GM18907 (cell line): Measurements from ENCODE around the gene NT5DC3.

Source experiments
- ATAC-seq: cut with Tn5 transposase; IDR thresholded peaks from one replicate; pipeline ENCODE4 v1.9.1; 2021; ENCODE audit warnings: mild to moderate bottlenecking, moderate library complexity; ENCODE audit not compliant: unreplicated experiment

The NT5DC3 gene

GRCh38 chr12:103833095-103833775 lies 7.8 kb downstream of the NT5DC3 start:
- ATAC-seq: no peak

GRCh38 chr12:103832048-103832997 lies 8.7 kb downstream of the NT5DC3 start:
- ATAC-seq: no peak

GRCh38 chr12:103830730-103831320 lies 10.2 kb downstream of the NT5DC3 start:
- ATAC-seq: no peak

- no peak for ATAC-seq
Observed at GRCh38 chr12:103830025-103830725, 10.9 kb downstream of the NT5DC3 start.

- no peak for ATAC-seq
Observed at GRCh38 chr12:103829092-103829491, 11.9 kb downstream of the NT5DC3 start.

- ATAC-seq: no peak
Observed at GRCh38 chr12:103827911-103828391, 13.1 kb downstream of the NT5DC3 start.

GRCh38 chr12:103824845-103825244 lies 16.2 kb downstream of the NT5DC3 start:
- ATAC-seq: no peak

- ATAC-seq: no peak
Observed at GRCh38 chr12:103824290-103824689, 16.7 kb downstream of the NT5DC3 start.

GRCh38 chr12:103823871-103824270 lies 17.2 kb downstream of the NT5DC3 start:
- no peak for ATAC-seq

GRCh38 chr12:103821773-103822172 lies 19.3 kb downstream of the NT5DC3 start:
- ATAC-seq: no peak

GRCh38 chr12:103820881-103821489 lies 20.0 kb downstream of the NT5DC3 start:
- no peak for ATAC-seq

GRCh38 chr12:103820361-103820760 lies 20.7 kb downstream of the NT5DC3 start:
- ATAC-seq: no peak

GRCh38 chr12:103819892-103820291 lies 21.1 kb downstream of the NT5DC3 start:
- no peak for ATAC-seq

GRCh38 chr12:103819312-103819711 lies 21.7 kb downstream of the NT5DC3 start:
- ATAC-seq: no peak

- ATAC-seq: no peak
Observed at GRCh38 chr12:103817791-103818190, 23.2 kb downstream of the NT5DC3 start.

GRCh38 chr12:103816663-103817062 lies 24.4 kb downstream of the NT5DC3 start:
- ATAC-seq: no peak

GRCh38 chr12:103814436-103814835 lies 26.6 kb downstream of the NT5DC3 start:
- no peak for ATAC-seq

- ATAC-seq: no peak
Observed at GRCh38 chr12:103813949-103814348, 27.1 kb downstream of the NT5DC3 start.

- no peak for ATAC-seq
Observed at GRCh38 chr12:103813426-103813825, 27.6 kb downstream of the NT5DC3 start.

- ATAC-seq: no peak
Observed at GRCh38 chr12:103812789-103813188, 28.2 kb downstream of the NT5DC3 start.
